ENCODE data around the gene CGB8.

The CGB8 gene

DNA sequence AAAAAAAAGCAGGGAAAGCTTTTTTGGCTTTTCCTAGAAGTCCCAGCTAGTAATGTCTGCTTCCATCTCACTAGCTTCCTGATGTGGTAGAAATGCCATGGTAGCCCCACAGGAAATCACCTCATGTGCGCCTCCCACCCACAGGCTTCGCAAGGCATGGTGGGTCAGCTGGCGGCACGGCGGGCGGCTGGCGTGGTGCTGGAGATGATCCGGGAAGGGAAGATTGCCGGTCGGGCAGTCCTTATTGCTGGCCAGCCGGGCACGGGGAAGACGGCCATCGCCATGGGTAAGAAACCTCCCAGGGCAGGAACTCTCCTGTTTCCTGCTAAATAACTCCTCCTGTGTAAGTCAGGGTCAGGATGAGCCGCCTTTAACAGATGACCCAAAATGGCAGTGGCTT lies 44.8 kb downstream of the CGB8 start:
- DNase-seq = no peak

GRCh38 chr19:48999481-49000325 lies 49.2 kb downstream of the CGB8 start:
- DNase-seq = peak; percentile 78

DNA sequence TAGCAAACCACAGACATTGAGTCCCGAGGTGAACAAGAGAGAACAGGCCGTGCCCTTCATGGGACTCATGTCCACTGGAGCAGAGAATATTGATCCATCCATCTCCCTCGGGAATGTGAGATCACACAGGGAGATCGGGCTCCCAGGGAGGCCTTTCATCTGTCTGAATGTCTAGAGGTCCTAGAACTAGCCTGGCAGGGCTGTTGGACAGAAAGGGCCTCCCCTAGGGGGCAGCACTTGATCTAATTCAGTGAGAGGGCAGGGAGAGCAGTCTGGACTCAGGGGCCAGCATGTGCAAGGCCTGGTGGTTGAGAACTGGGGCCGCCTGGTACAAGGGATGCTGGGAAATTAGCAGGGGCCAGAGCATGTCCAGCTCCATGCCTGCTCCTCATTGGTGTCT lies 50.9 kb downstream of the CGB8 start:
- peak; percentile 44 for DNase-seq
